Measurements from ENCODE around the gene IQCH. TPM values are rescaled to one million over a fixed set of nuclear protein-coding genes. Genes with fewer than 3 reads are reported as not detected.
"Not testable (repeated sequence)": the region's sequence is repeated elsewhere in the genome, so short reads cannot be mapped to it uniquely, and the experiment has no call there.

IQCH gene
- polyA plus RNA-seq (ENCODE audit: insufficient read length) = 0.53 TPM

GRCh38 chr15:67254238-67255175, at the start of gene IQCH, which contains the start of gene AAGAB:
Gene IQCH (plus strand): TSS chr15:67254786. CDS start chr15:67254897, 111 bp downstream.
Gene AAGAB (minus strand): TSS chr15:67254661. CDS start chr15:67254631, 30 bp downstream.
- peak; percentile 96 for DNase-seq

- DNase-seq = no peak
These were observed 46.9 kb upstream of the IQCH start for GRCh38 chr15:67207555-67208207.

- DNase-seq = no peak
These were observed 46.2 kb upstream of the IQCH start for GRCh38 chr15:67208396-67208795.

DNA sequence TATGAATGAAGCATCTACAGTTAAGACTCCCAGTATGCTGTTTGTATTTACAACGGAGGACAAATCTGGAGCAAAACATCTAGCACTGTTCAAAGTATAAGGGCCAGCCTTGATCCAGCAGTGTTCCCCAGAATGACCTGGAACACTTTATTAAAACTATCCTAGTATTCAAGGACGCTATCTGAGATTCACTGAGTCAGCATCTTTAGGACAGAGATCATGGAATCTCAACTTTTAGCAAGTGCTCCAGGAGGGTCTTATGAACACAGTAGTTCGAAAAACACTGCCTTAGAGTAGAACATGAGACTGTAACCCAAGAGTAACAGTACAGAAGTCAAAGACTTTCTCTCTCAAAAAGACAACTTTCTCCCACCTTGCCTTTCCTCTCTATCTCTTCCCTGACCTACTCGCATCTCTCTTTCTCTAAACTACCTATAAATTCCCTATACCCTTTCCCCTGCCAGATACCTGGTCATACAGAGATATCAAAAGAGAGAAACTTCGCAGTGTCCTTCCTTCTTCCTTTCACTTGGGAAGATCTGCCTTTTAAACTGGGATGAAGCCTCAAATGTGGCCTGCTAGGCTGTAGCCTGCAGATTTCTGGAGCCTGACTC, 43.9 kb upstream of the IQCH start:
- no peak for DNase-seq

GRCh38 chr15:67212684-67213367, 41.8 kb upstream of the IQCH start:
- DNase-seq = no peak

GRCh38 chr15:67215102-67215501, 39.5 kb upstream of the IQCH start:
- no peak for DNase-seq

DNA sequence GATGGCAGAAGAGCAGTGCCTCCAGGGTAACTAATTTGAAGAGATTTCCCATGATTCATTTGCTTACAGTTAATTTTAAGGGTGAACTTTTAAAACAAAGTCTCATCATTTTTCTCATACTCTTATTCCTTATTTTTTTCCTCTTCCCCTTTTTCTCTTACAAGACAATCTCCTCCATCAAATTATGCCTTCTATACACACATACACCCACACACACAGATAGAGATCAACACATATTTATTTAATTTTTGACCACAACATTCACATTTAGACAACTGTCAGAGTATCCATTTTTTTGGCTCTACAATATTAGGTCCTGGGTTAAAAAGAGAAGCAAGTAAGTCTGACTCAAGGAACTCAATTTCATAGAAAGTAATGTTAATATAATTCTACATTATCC, 37.7 kb upstream of the IQCH start:
- DNase-seq = no peak

DNA sequence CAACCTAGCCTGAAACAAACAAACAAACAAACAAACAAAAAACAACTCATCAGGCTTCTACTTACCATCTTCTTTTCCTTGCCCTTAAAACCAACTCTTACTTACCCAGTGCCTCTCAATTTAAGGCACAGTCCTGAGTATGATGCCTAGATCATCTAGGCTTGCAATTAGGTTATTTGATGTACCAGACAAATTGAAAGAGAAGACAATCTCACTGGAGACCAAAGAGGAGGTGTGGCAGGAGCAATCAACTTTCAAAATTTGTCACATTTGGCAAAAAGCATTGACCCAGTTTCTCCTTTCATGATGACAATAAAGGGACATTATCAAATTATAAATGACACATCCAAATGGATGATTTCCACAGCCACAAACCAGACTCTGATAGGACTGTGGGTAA, 36.2 kb upstream of the IQCH start:
- DNase-seq = no peak

DNA sequence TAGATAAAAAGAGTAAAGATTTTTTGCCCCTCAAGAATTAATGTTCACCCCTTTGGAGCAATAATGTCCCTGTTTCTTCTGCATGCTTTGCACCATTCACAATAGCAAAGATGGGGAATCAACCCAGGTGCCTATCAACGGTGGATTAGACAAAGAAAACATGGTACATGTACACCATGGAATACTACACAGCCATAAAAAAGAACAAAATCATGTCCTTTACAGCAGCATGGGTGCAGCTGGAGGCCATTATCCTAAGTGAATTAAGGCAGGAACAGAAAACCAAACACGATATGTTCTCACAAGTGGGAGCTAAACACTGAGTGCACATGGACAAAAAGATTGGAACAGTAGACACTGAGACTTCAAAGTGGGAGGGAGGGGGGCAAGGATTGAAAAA, 35.3 kb upstream of the IQCH start:
- no peak for DNase-seq

DNA sequence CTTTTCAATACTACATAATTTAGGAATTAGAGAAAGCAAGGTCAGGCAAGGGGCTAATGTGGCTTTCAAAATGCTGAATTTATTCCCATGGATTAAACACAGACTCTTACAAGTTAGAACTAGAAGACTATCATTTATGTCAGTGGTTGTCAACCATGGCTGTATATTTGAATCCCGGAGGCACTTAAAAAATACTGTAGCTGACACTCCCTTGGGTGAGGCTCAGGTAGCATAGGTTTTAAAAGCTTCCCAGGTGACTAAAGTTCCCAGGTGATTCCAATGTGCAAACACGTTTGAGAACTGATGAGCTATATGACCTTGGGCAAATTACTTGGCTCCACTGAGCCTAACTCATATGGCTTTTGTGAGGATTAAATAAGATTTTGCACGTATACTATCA, 29.7 kb upstream of the IQCH start:
- no peak for DNase-seq

DNA sequence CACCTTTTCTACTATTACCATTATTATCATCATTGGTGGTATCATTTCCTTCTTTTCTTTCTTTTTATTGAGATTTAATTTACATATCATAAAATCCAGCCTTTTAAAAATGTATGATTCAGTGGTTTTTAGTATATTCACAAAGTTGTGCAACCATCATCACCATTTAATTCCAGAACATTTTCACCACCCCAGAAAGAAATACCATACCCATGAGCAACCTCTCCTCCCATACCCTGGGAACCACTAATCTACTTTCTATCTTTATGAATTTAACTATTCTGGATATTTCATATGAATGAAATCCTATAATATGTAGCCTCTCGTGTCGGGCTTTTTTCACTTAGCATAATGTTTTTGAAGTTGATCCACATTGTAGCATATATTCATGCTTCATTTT, 29.2 kb upstream of the IQCH start:
- no peak for DNase-seq

DNA sequence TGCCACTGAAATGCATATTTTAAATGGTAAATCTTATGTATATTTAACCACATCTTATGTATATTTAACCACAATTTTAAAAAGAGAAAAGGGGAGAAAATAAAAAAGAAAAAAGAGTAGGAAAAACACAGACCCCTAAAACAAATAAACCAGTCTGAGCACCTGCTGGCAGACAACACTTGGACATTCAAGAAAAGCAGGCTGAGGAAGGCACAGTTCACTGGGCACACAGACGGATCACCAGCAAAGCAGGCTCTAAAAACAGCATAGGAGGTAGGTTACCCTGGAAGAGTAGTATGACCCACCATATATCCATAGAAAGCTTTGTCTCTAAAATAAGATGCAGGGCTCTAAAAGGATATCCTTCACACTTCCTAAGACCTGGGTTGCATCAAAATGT, 27.2 kb upstream of the IQCH start:
- DNase-seq = no peak

- DNase-seq = no peak
These were observed 26.7 kb upstream of the IQCH start for GRCh38 chr15:67227846-67228245.

GRCh38 chr15:67228286-67228685, 26.3 kb upstream of the IQCH start:
- no peak for DNase-seq

- no peak for DNase-seq
These were observed 24.1 kb upstream of the IQCH start for GRCh38 chr15:67230504-67230903.

DNA sequence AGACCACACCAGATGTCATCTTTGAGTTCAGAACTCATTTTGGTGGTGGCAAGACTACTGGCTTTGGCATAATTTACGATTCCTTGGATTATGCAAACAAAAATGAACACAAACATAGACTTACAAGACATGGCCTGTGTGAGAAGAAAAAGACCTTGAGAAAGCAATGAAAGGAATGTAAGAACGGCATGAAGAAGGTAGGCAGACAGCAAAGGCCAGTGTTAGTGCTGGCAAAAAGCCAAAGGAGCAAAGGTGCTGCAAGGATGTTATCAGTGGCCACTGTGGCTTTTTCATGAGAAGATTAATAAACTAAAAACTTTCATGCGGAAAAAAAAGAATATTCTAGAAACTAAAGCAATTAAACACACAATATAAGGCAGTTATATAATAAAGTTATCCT, 22.0 kb upstream of the IQCH start:
- no peak for DNase-seq

DNA sequence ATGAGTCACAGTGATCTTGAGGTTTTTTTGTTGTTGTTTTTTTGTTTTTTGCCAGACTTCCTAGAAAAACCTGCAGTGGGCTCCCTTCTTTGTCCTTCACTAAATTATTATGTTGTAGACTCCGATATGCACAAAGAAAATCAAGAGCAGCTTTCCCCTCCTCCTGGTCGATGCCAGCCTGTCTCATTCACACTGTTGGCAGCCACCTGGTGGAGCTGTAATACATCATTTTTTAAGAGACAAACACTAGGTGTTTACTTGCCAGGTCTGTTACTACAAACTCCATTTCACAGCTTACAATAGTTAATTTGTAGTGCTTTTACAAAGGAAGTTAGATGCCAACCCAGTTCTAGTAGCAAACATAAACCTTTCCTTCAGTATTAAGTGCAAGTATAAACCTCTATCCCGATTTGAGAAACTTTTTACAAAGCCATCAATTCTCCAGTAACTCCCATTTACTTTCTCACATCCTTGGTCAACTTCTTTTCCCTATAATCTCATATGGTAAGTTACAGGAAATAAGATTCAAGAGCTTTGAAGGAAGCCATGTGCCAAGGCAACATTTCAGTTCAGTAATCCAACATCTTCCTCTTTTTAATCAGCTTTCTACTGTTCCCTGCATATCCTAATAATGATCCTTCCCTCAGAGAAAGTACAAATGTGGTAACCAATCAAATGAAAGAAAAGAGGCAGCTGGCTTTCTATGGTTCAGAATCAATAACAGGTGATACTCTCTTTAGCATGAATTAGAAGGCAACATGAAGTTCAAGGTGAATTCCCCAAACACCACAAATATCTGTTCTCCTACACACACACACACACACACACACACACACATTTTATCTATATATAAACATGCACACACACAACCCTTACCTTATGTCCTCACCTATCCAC, 14.1 kb upstream of the IQCH start:
- no peak for DNase-seq

DNA sequence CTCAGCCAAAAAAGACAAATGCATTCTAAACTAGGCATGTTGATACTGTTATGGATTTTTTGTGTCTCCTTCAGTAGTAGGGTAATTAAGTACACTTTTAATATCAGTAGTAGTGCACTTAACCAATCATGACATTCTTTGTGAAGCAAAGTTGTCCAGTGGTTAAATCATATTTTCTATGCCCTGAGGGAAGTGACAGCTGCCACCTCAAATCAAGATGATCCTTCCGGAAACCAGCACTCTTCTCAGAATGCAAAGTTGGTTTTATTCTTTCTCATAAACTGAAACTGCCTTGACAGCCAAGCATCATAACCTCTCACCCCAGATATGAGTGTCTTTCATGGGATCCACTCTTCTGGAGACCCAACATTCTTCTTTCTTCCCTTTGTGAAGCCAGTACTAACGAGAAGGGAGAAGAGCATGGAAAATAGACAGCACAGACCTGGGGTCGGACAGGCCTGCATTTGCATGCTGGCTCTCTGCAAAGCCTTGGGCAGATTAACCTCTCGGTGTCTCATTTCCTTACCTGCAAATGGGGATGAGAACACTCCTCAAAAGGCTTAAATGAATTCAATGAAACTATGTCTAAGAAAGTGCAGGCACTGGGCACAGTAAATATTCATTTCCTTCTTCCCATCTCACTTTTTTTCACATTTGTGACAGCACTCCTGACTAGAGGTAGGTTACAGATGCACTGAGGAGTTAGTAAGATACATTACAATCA, 13.3 kb upstream of the IQCH start:
- DNase-seq = no peak

GRCh38 chr15:67242708-67243111, 11.9 kb upstream of the IQCH start:
- peak; percentile 18 for DNase-seq

GRCh38 chr15:67244971-67245478, 9.6 kb upstream of the IQCH start:
- no peak for DNase-seq

DNA sequence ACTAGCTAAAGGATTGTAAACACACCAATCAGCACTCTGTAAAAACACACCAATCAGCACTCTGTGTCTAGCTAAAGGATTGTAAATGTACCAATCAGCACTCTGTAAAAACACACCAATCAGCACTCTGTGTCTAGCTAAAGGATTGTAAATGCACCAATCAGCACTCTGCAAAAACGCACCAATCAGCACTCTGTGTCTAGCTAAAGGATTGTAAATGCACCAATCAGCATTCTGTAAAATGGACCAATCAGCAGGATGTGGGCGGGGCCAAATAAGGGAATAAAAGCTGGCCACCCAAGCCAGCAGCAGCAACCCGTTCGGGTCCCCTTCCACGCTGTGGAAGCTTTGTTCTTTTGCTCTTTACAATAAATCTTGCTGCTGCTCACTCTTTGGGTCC, 8.0 kb upstream of the IQCH start:
- DNase-seq = not testable (repeated sequence)
